Endothelial cell of umbilical vein (primary cell): ENCODE results near the gene SLC7A6OS. TPM values are rescaled to one million over a fixed set of nuclear protein-coding genes. Genes with fewer than 3 reads are reported as not detected.

Source experiments
- BruUV-seq: library from RNA; stranded (reverse); fragments of 400-500 nt; replicated peaks from 2 replicates; lab custom pipeline; 2021; lab: Mats Ljungman, UMichigan
- CTCF ChIA-PET: fragments of 300-600, 350-600 bp; sonication (Branson Sonifier 250); formaldehyde crosslinking; loops from one replicate; lab custom pipeline; 2021; ENCODE audit warnings: antibody characterized with exemption, inconsistent platforms; lab: Charles Lee
- POLR2A ChIA-PET: fragments of 300-600, 350-600 bp; sonication (Branson Sonifier 250); formaldehyde crosslinking; loops from one replicate; lab custom pipeline; 2021; ENCODE audit warnings: antibody characterized with exemption, inconsistent platforms; lab: Charles Lee
- DNase-seq: peaks from one replicate; pipeline ENCODE4 v3.0.0-alpha.2; 2011; ENCODE audit warnings: low read depth, low spot score
- FAIRE-seq: peaks from 2 replicates; lab custom pipeline; 2011; peaks lifted over from hg19 to GRCh38; lab: Jason Lieb, UNC
- H2AFZ ChIP-seq: 2 replicates; pipeline ENCODE4 v1.6.0; 2012; ENCODE audit warnings: low read depth, low read length, control low read depth, inconsistent platforms
- H3K27ac ChIP-seq: 2 replicates; pipeline ENCODE4 v1.5.1; 2011; ENCODE audit warnings: low read depth, mild to moderate bottlenecking, control low read depth, low read length, moderate library complexity; ENCODE audit not compliant: insufficient read depth
- H3K27me3 ChIP-seq, 2 experiments: 2 replicates each; pipeline versions ENCODE4 v1.6.0 to v1.6.1; 2011; ENCODE audit warnings: low read length in 2 of 2, mixed read lengths in 1 of 2; ENCODE audit not compliant: control insufficient read depth in 2 of 2, insufficient read depth in 2 of 2
- H3K36me3 ChIP-seq, 2 experiments: 2 replicates in 1 of 2; 3 replicates in 1 of 2; pipeline ENCODE4 v1.5.1; 2011; ENCODE audit warnings: low read length in 2 of 2, mild to moderate bottlenecking in 1 of 2, moderate library complexity in 1 of 2; ENCODE audit not compliant: control insufficient read depth in 2 of 2, insufficient read depth in 2 of 2; ENCODE audit errors: extremely low read depth in 1 of 2
- H3K4me1 ChIP-seq: 3 replicates; pipeline ENCODE4 v1.5.1; 2011; ENCODE audit warnings: mild to moderate bottlenecking, low read length; ENCODE audit not compliant: control insufficient read depth, insufficient read depth; ENCODE audit errors: extremely low read depth
- H3K4me2 ChIP-seq: 2 replicates; pipeline ENCODE4 v1.6.1; 2011; ENCODE audit warnings: low read length, control low read depth, mixed read lengths; ENCODE audit not compliant: insufficient read depth
- H3K4me3 ChIP-seq, 3 experiments: fragments of 200-600 bp in 1 of 3; sonication (generic), shearing (Covaris generic) in 1 of 3; replicated peaks in 1 of 3; 2 replicates each; pipeline ENCODE4 v1.5.1; 2011 to 2016; ENCODE audit warnings: control low read depth in 3 of 3, low read length in 3 of 3, mild to moderate bottlenecking in 2 of 3, inconsistent platforms in 1 of 3, low read depth in 1 of 3, moderate library complexity in 1 of 3; ENCODE audit not compliant: insufficient read depth in 1 of 3
- H3K79me2 ChIP-seq: 2 replicates; pipeline ENCODE4 v1.6.0; 2012; ENCODE audit warnings: low read length, inconsistent platforms; ENCODE audit not compliant: control insufficient read depth, insufficient read depth
- H3K9ac ChIP-seq: replicated peaks from 2 replicates; pipeline ENCODE3; 2011; ENCODE audit warnings: low read length, control low read depth; ENCODE audit not compliant: insufficient read depth; ENCODE audit errors: extremely low read depth
- H3K9me1 ChIP-seq: replicated peaks from 3 replicates; pipeline ENCODE4 v1.6.0; 2011; ENCODE audit warnings: mild to moderate bottlenecking, low read length; ENCODE audit not compliant: control insufficient read depth, insufficient read depth; ENCODE audit errors: extremely low read depth
- H3K9me3 ChIP-seq: replicated peaks from 2 replicates; pipeline ENCODE4 v1.5.1; 2012; ENCODE audit warnings: low read length, inconsistent platforms; ENCODE audit not compliant: control insufficient read depth, insufficient read depth
- H4K20me1 ChIP-seq: replicated peaks from 2 replicates; pipeline ENCODE3; 2011; ENCODE audit warnings: mild to moderate bottlenecking, low read length; ENCODE audit not compliant: control insufficient read depth, insufficient read depth; ENCODE audit errors: extremely low read depth
- CTCF ChIP-seq, 2 donors: IDR thresholded peaks; 1 replicate in 1 of 2; 2 replicates in 1 of 2; pipeline ENCODE4 v1.5.1; 2011; ENCODE audit warnings: low read length in 2 of 2, mild to moderate bottlenecking in 2 of 2, moderate library complexity in 2 of 2, control low read depth in 1 of 2, inconsistent platforms in 1 of 2, low read depth in 1 of 2; ENCODE audit not compliant: insufficient read depth in 1 of 2; ENCODE audit errors: extremely low read depth in 1 of 2
- EZH2 ChIP-seq: IDR thresholded peaks from 2 replicates; pipeline ENCODE4 v1.6.1; 2012; ENCODE audit warnings: borderline replicate concordance, low read depth, mild to moderate bottlenecking, moderate library complexity, low read length, inconsistent platforms; ENCODE audit not compliant: severe bottlenecking
- FOS ChIP-seq: IDR thresholded peaks from 2 replicates; pipeline ENCODE4 v1.6.1; 2011; ENCODE audit warnings: mild to moderate bottlenecking, low read length, moderate library complexity, borderline replicate concordance; ENCODE audit not compliant: insufficient read depth
- GATA2 ChIP-seq: IDR thresholded peaks from 2 replicates; pipeline ENCODE4 v1.7.0; 2011; ENCODE audit warnings: low read depth, mild to moderate bottlenecking, moderate library complexity, mixed read lengths, low read length; ENCODE audit not compliant: insufficient read length, insufficient read depth
- JUN ChIP-seq: IDR thresholded peaks from 2 replicates; pipeline ENCODE4 v1.6.1; 2011; ENCODE audit warnings: borderline replicate concordance, low read depth; ENCODE audit not compliant: insufficient read length, insufficient read depth
- MAX ChIP-seq: IDR thresholded peaks from 2 replicates; pipeline ENCODE4 v1.6.1; 2011; ENCODE audit not compliant: insufficient read depth, insufficient read length
- MYC ChIP-seq: IDR thresholded peaks from one replicate; pipeline ENCODE4 v1.6.1; 2011; ENCODE audit warnings: mild to moderate bottlenecking, low read depth, low read length
- POLR2A ChIP-seq: IDR thresholded peaks from 2 replicates; pipeline ENCODE4 v1.6.1; 2012; ENCODE audit warnings: low read depth, mild to moderate bottlenecking, control low read depth, low read length
- POLR2AphosphoS5 ChIP-seq: IDR thresholded peaks from 2 replicates; pipeline ENCODE4 v1.6.1; 2012; ENCODE audit warnings: low read depth, mild to moderate bottlenecking, control low read depth, low read length, moderate library complexity; ENCODE audit not compliant: insufficient read depth
- dilution Hi-C: fragments of 300-500 bp; cut with MboI; formaldehyde crosslinking; loops from one replicate; pipeline ENCODE4 v1.15.0; 2019; ENCODE audit warnings: low sequenced_read_pairs; ENCODE audit not compliant: extremely low pct_ligation_motif_present
- intact Hi-C: fragments of 100-400 bp; cut with micrococcal nuclease; formaldehyde crosslinking; loops from one replicate; pipeline ENCODE4 v1.10.0; 2022
- polyA plus RNA-seq, 4 experiments: library from polyadenylated mRNA; depleted of rRNA in 3 of 4; stranded (reverse) in 3 of 4; unstranded in 1 of 4; fragments of >200 nt; gene quantifications; 2 replicates each; pipeline versions ENCODE4 v1.2.1 to v1.2.3, GENCODE V29; 2011 to 2012; ENCODE audit warnings: missing spikeins in 1 of 4
- total RNA-seq: library from RNA; stranded (reverse); gene quantifications from 2 replicates; pipeline ENCODE4 v1.2.3, GENCODE V29; 2021

The SLC7A6OS gene
- total and polyA plus RNA-seq, 2 donors (not counting 3 experiments of a cell fraction or from before 2014, with no cell fraction given) = 8.3 to 22.9 TPM

GRCh38 chr16:68355447-68356248, 44.9 kb upstream of the SLC7A6OS start:
- Histone ChIP-seq H3K9me1 (no peaks in the 10 kb centered on the region), H3K4me2 (no peak overlapping the region), H3K79me2 (no peaks in the 10 kb centered on the region), H3K9me3 (no peaks in the 10 kb centered on the region), H3K9ac (no peak overlapping the region), H4K20me1 (no peaks in the 10 kb centered on the region), H2AFZ (no peak overlapping the region), H3K27ac (no peak overlapping the region), H3K27me3 (no peaks in the 10 kb centered on the region), H3K4me1 (no peaks in the 10 kb centered on the region), H3K36me3 (peaks cover 0 to 45% of the 10 kb centered on the region in 2 experiments), H3K4me3 (no peak overlapping the region)
- no peak for DNase-seq
- POLR2A ChIA-PET = no interaction called here
- no TSS peak for BruUV-seq
- CTCF ChIA-PET = interaction anchor here (1.3 kb wide), 1 partner anchor 91 kb away, joined by 4 read pairs; the partner anchor contains the start of gene SLC7A6
- intact Hi-C loops = no loop called here
- TF ChIP-seq CTCF (IDR thresholded peaks at IDR 0.05; ENCODE audit: extremely low read depth in 1 of 2, insufficient read depth in 1 of 2, low read depth in 1 of 2, low read length in 2 of 2) (no peak), FOS (no peak), MAX (no peak), POLR2AphosphoS5 (no peak), EZH2 (no peak), JUN (no peak), POLR2A (no peak), MYC (no peak), GATA2 (no peak)
- no peak for FAIRE-seq
- dilution Hi-C loops = no loop called here
